ENCODE measurements around the gene PRKAR2A. TPM values are rescaled to one million over a fixed set of nuclear protein-coding genes. Genes with fewer than 3 reads are reported as not detected.

PRKAR2A gene
- total RNA-seq, 4 donors from 2014 or later = 25.4 to 51.6 (median 35.3) TPM

- WGBS, 2 donors = 77 to 84% methylated on average over 9 of the region's 9 CpGs
- Histone ChIP-seq H3K4me3 (no peak overlapping the region), H3K27ac (no peak overlapping the region), H3K27me3 (no peaks in the 10 kb centered on the region), H3K4me1 (no peaks in the 10 kb centered on the region), H3K9me3 (no peaks in the 10 kb centered on the region), H3K36me3 (peaks cover 0 to 31% (median 10%) of the 10 kb centered on the region in 3 donors)
- DNase-seq = no peak
- intact Hi-C loops (cut with DNase I) = no loop called here
- no peak for TF ChIP-seq POLR2A (IDR thresholded peaks at IDR 0.05)
- TF ChIP-seq, protein P1, sequence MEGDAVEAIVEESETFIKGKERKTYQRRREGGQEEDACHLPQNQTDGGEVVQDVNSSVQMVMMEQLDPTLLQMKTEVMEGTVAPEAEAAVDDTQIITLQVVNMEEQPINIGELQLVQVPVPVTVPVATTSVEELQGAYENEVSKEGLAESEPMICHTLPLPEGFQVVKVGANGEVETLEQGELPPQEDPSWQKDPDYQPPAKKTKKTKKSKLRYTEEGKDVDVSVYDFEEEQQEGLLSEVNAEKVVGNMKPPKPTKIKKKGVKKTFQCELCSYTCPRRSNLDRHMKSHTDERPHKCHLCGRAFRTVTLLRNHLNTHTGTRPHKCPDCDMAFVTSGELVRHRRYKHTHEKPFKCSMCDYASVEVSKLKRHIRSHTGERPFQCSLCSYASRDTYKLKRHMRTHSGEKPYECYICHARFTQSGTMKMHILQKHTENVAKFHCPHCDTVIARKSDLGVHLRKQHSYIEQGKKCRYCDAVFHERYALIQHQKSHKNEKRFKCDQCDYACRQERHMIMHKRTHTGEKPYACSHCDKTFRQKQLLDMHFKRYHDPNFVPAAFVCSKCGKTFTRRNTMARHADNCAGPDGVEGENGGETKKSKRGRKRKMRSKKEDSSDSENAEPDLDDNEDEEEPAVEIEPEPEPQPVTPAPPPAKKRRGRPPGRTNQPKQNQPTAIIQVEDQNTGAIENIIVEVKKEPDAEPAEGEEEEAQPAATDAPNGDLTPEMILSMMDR (IDR thresholded peaks at IDR 0.05) = no peak
Observed at GRCh38 chr3:48855681-48856447, 8.2 kb upstream of the PRKAR2A start.

DNA sequence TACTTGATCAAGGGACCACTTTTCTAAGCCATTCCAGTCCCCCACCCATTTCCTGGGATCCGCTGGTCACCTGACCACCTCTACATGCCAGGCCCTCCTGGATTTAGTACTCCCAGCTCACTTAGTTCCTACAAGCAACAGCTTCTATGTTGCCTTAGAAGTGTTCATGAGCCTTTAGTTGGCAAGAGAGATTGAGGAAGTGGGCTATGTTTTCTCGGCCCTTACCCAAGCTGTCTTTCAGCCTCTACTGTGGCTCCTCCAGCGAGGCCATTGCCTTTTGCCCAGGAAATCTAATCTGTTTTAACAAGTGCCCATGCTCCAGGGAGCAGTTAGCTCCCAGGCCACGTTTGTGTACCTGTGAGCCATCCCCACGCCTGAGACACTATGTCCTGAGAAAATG is 4.5 kb upstream of the PRKAR2A start:
- no peaks in the 10 kb centered on the region for H3K27me3 ChIP-seq
- peaks cover 0 to 9% (median 7%) of the 10 kb centered on the region in 3 donors for H3K4me1 ChIP-seq
- H3K27ac ChIP-seq = no peak overlapping the region
- intact Hi-C loops (cut with DNase I) = no loop called here
- H3K36me3 ChIP-seq = peaks cover 0 to 7% (median 0%) of the 10 kb centered on the region in 3 donors
- no peak for TF ChIP-seq POLR2A (IDR thresholded peaks at IDR 0.05)
- TF ChIP-seq, protein P1 (IDR thresholded peaks at IDR 0.05) = no peak
- H3K4me3 ChIP-seq = no peak overlapping the region
- DNase-seq = no peak
- no peaks in the 10 kb centered on the region for H3K9me3 ChIP-seq
- 80 to 100% methylated on average over 3 of the region's 5 CpGs for WGBS, 2 donors

- WGBS, 2 donors = 57 to 88% methylated on average over 2 of the region's 3 CpGs
- no peaks in the 10 kb centered on the region for H3K27me3 ChIP-seq
- H3K4me1 ChIP-seq = peaks cover 2 to 14% (median 9%) of the 10 kb centered on the region in 3 donors
- intact Hi-C loops (cut with DNase I) = no loop called here
- no peaks in the 10 kb centered on the region for H3K36me3 ChIP-seq
- H3K27ac ChIP-seq = no peak overlapping the region
- H3K4me3 ChIP-seq = no peak overlapping the region
- no peaks in the 10 kb centered on the region for H3K9me3 ChIP-seq
- no peak for TF ChIP-seq POLR2A (IDR thresholded peaks at IDR 0.05)
- TF ChIP-seq, protein P1 (IDR thresholded peaks at IDR 0.05) = no peak
- no peak for DNase-seq
Observed at GRCh38 chr3:48851407-48851806, 3.7 kb upstream of the PRKAR2A start.

- peak overlapping the region in 1 of 4 donors; percentile 98 for H3K27ac ChIP-seq
- intact Hi-C loops (cut with DNase I) = no loop called here
- TF ChIP-seq, protein P1 (IDR thresholded peaks at IDR 0.05) = no peak
- TF ChIP-seq POLR2A (IDR thresholded peaks at IDR 0.05) = no peak
- DNase-seq = no peak
- 87 to 93% methylated on average over 5 to 6 of the region's 8 CpGs for WGBS, 2 donors
- H3K27me3 ChIP-seq = no peaks in the 10 kb centered on the region
- no peaks in the 10 kb centered on the region for H3K36me3 ChIP-seq
- no peak overlapping the region for H3K4me3 ChIP-seq
- H3K4me1 ChIP-seq = peaks cover 18 to 29% (median 22%) of the 10 kb centered on the region in 3 donors
- H3K9me3 ChIP-seq = no peaks in the 10 kb centered on the region
Observed at GRCh38 chr3:48848816-48849515, 1.3 kb upstream of the PRKAR2A start.

DNA sequence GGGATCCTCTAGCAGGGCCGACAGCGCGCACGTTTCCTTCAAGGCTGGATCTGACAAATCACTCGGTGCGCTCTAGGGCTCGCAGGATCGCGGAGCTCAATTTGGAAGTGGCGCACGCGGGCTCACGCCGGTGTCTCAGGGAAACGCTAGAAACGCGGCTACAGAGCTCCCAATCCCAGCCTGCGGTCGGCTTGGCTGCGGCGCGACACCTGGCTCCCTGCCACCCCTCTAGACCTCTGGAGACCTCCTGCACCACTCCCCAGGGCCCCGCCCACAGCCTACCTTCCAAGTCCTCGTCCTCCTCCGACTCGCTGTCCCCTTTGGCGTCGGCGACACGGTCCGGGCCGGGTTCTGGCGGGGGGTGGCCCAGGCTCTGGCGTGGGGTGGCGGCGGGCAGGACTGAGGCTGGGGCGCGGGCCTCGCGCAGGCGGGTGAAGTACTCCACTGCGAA is 596 bp downstream of the PRKAR2A start:
- Histone ChIP-seq H3K27me3 (no peaks in the 10 kb centered on the region), H3K9me3 (no peaks in the 10 kb centered on the region), H3K27ac (peak overlapping the region; percentile 94 to 98 (median 95)), H3K4me3 (peak overlapping the region; percentile 64 to 96 (median 85)), H3K4me1 (peaks cover 18 to 29% (median 22%) of the 10 kb centered on the region in 3 donors), H3K36me3 (no peaks in the 10 kb centered on the region)
- no peak for DNase-seq
- WGBS, 2 donors = 0% methylated on average over 6 to 9 of the region's 42 CpGs
- intact Hi-C loops (cut with DNase I) = no loop called here
- TF ChIP-seq POLR2A (IDR thresholded peaks at IDR 0.05) = no peak
- TF ChIP-seq, protein P1 (IDR thresholded peaks at IDR 0.05) = no peak
